T-helper 17 cell (primary cell): ENCODE measurements around the gene SLC7A6OS. TPM values are rescaled to one million over a fixed set of nuclear protein-coding genes. Genes with fewer than 3 reads are reported as not detected.

Experiments
- total RNA-seq, 4 donors: library from RNA in 2 of 4; stranded (reverse) in 2 of 4; gene quantifications; one replicate each; pipeline ENCODE4 v1.2.3 and lab custom pipeline; 2022 to 2026

SLC7A6OS gene
- total RNA-seq, 2 donors from 2014 or later: 35.3 to 36.0 TPM

Other genes with a start within 250 kb of the SLC7A6OS start
- 100 to 1,000 TPM in 1 of 2 donors, 10 to 100 TPM in 1; 94.5 to 101 TPM for gene NFATC3, start 225.6 kb downstream of the SLC7A6OS start, total RNA-seq
- gene ESRP2, start 74.8 kb downstream of the SLC7A6OS start, total RNA-seq: under 1 TPM; 0.10 to 0.16 TPM
- gene PLA2G15, start 65.6 kb downstream of the SLC7A6OS start, total RNA-seq: 1 to 10 TPM; 6.6 to 7.4 TPM
- gene SLC7A6, start 46.4 kb downstream of the SLC7A6OS start, total RNA-seq: 100 to 1,000 TPM; 148 to 171 TPM
- gene PRMT7, start 73 bp upstream of the SLC7A6OS start, total RNA-seq: 10 to 100 TPM; 55.2 to 59.4 TPM
- gene SMPD3, start 137.6 kb upstream of the SLC7A6OS start, total RNA-seq: under 1 TPM; 0.70 to 0.99 TPM
- gene ZFP90, start 228.3 kb upstream of the SLC7A6OS start, total RNA-seq: 10 to 100 TPM; 20.7 to 21.3 TPM